H9 (cell line): ENCODE measurements around the gene L3MBTL4. TPM values are rescaled to one million over a fixed set of nuclear protein-coding genes. Genes with fewer than 3 reads are reported as not detected.

Experiments used
- DNase-seq: peaks from one replicate; pipeline ENCODE4 v3.0.0-alpha.2; 2017
- H2AFZ ChIP-seq: one replicate; pipeline ENCODE4 v1.6.1; 2013; ENCODE audit warnings: mild to moderate bottlenecking, low read length, control low read depth, moderate library complexity
- H2AK5ac ChIP-seq: 2 replicates; pipeline ENCODE4 v1.6.1; 2013; ENCODE audit warnings: low read length, control low read depth, mixed read lengths; ENCODE audit not compliant: insufficient read length
- H2BK120ac ChIP-seq: one replicate; pipeline ENCODE4 v1.6.1; 2013; ENCODE audit warnings: low read depth, mild to moderate bottlenecking, low read length, control low read depth, inconsistent platforms; ENCODE audit not compliant: poor library complexity, severe bottlenecking
- H2BK12ac ChIP-seq: 2 replicates; pipeline ENCODE4 v1.6.1; 2013; ENCODE audit warnings: low read length, control low read depth, mixed read lengths, low read depth; ENCODE audit not compliant: insufficient read length
- H2BK15ac ChIP-seq: 2 replicates; pipeline ENCODE4 v1.6.1; 2013; ENCODE audit warnings: low read depth, low read length, control low read depth
- H2BK20ac ChIP-seq: one replicate; pipeline ENCODE4 v1.6.1; 2013; ENCODE audit warnings: low read depth, mild to moderate bottlenecking, low read length, control low read depth, inconsistent platforms; ENCODE audit not compliant: poor library complexity, severe bottlenecking
- H2BK5ac ChIP-seq: 2 replicates; pipeline ENCODE4 v1.6.1; 2013; ENCODE audit warnings: low read length, control low read depth, mixed read lengths; ENCODE audit not compliant: insufficient read length
- H3K14ac ChIP-seq: 2 replicates; pipeline ENCODE4 v1.6.1; 2013; ENCODE audit warnings: low read length, control low read depth; ENCODE audit not compliant: insufficient read depth
- H3K18ac ChIP-seq: 2 replicates; pipeline ENCODE4 v1.6.1; 2013; ENCODE audit warnings: low read depth, mild to moderate bottlenecking, mixed read lengths, low read length, control low read depth; ENCODE audit not compliant: insufficient read length
- H3K23ac ChIP-seq: 2 replicates; pipeline ENCODE4 v1.6.1; 2013; ENCODE audit warnings: low read length, control low read depth, mixed read lengths, low read depth; ENCODE audit not compliant: insufficient read length
- H3K23me2 ChIP-seq: 2 replicates; pipeline ENCODE4 v1.6.1; 2013; ENCODE audit warnings: low read depth, mild to moderate bottlenecking, mixed read lengths, low read length, control low read depth; ENCODE audit not compliant: insufficient read length, poor library complexity, severe bottlenecking
- H3K27ac ChIP-seq: 2 replicates; pipeline ENCODE4 v1.5.1; 2013; ENCODE audit warnings: low read length, control low read depth, mixed read lengths, low read depth; ENCODE audit not compliant: insufficient read length
- H3K27me3 ChIP-seq: 2 replicates; pipeline ENCODE4 v1.6.1; 2013; ENCODE audit warnings: low read length, control low read depth, inconsistent platforms; ENCODE audit not compliant: insufficient read depth
- H3K4ac ChIP-seq: 2 replicates; pipeline ENCODE4 v1.6.1; 2013; ENCODE audit warnings: low read depth, mild to moderate bottlenecking, control low read depth, inconsistent platforms, low read length, moderate library complexity
- H3K4me1 ChIP-seq: 2 replicates; pipeline ENCODE4 v1.6.1; 2013; ENCODE audit warnings: low read length, control low read depth, inconsistent platforms; ENCODE audit not compliant: insufficient read depth
- H3K4me2 ChIP-seq: 2 replicates; pipeline ENCODE4 v1.6.1; 2013; ENCODE audit warnings: low read length, control low read depth, mixed read lengths; ENCODE audit not compliant: insufficient read length, insufficient read depth
- H3K56ac ChIP-seq: 2 replicates; pipeline ENCODE4 v1.6.1; 2013; ENCODE audit warnings: low read depth, mild to moderate bottlenecking, mixed read lengths, low read length, control low read depth; ENCODE audit not compliant: insufficient read length
- H3K79me1 ChIP-seq: 2 replicates; pipeline ENCODE4 v1.6.1; 2013; ENCODE audit warnings: low read depth, mild to moderate bottlenecking, moderate library complexity, low read length, control low read depth, inconsistent platforms; ENCODE audit not compliant: insufficient read depth, poor library complexity, severe bottlenecking
- H3K79me2 ChIP-seq: 2 replicates; pipeline ENCODE4 v1.6.1; 2013; ENCODE audit warnings: low read length, control low read depth, inconsistent platforms; ENCODE audit not compliant: insufficient read depth
- H3K9ac ChIP-seq: 2 replicates; pipeline ENCODE4 v1.6.1; 2013; ENCODE audit warnings: low read length, control low read depth, mixed read lengths; ENCODE audit not compliant: insufficient read length; ENCODE audit errors: extremely low read depth
- H3K9me3 ChIP-seq: one replicate; pipeline ENCODE4 v1.6.1; 2013; ENCODE audit warnings: low read depth, low read length, inconsistent platforms; ENCODE audit not compliant: control insufficient read depth
- H3T11ph ChIP-seq: one replicate; pipeline ENCODE4 v1.6.1; 2013; ENCODE audit warnings: mild to moderate bottlenecking, low read length, control low read depth, inconsistent platforms
- H4K20me1 ChIP-seq: one replicate; pipeline ENCODE4 v1.6.1; 2013; ENCODE audit not compliant: control insufficient read depth, insufficient read length, insufficient read depth
- H4K5ac ChIP-seq: 2 replicates; pipeline ENCODE4 v1.6.1; 2013; ENCODE audit warnings: low read depth, mild to moderate bottlenecking, mixed read lengths, low read length, control low read depth; ENCODE audit not compliant: insufficient read length
- H4K8ac ChIP-seq: replicated peaks from 2 replicates; pipeline ENCODE4 v1.6.1; 2013; ENCODE audit warnings: low read length, control low read depth, mixed read lengths, low read depth; ENCODE audit not compliant: insufficient read length
- H4K91ac ChIP-seq: 2 replicates; pipeline ENCODE4 v1.6.1; 2013; ENCODE audit warnings: low read depth, mild to moderate bottlenecking, moderate library complexity, mixed read lengths, low read length, control low read depth; ENCODE audit not compliant: insufficient read length
- H3K27ac Mint-ChIP-seq, 3 experiments: 2 replicates in 2 of 3; 3 replicates in 1 of 3; pipeline ENCODE4 v1.8.0; 2020 to 2021; ENCODE audit warnings: mixed read lengths in 3 of 3, mild to moderate bottlenecking in 1 of 3, moderate library complexity in 1 of 3
- H3K27me3 Mint-ChIP-seq: 2 replicates; pipeline ENCODE4 v1.8.0; 2021; ENCODE audit warnings: low read depth, mild to moderate bottlenecking, moderate library complexity, mixed read lengths
- H3K36me3 Mint-ChIP-seq, 3 experiments: 2 replicates in 2 of 3; 3 replicates in 1 of 3; pipeline ENCODE4 v1.8.0; 2020 to 2021; ENCODE audit warnings: low read depth in 3 of 3, mixed read lengths in 3 of 3; ENCODE audit not compliant: insufficient read depth in 1 of 3
- H3K4me1 Mint-ChIP-seq, 2 experiments: 2 replicates each; pipeline ENCODE4 v1.8.0; 2020; ENCODE audit warnings: mixed read lengths in 2 of 2
- H3K4me3 Mint-ChIP-seq, 2 experiments: 2 replicates in 1 of 2; 3 replicates in 1 of 2; pipeline ENCODE4 v1.8.0; 2020 to 2021; ENCODE audit warnings: mild to moderate bottlenecking in 2 of 2, mixed read lengths in 2 of 2, moderate library complexity in 1 of 2
- H3K9me3 Mint-ChIP-seq, 2 experiments: 2 replicates in 1 of 2; 3 replicates in 1 of 2; pipeline ENCODE4 v1.8.0; 2020; ENCODE audit warnings: mild to moderate bottlenecking in 2 of 2, mixed read lengths in 2 of 2, moderate library complexity in 1 of 2
- CTCF ChIP-seq: fragments of 200-600 bp; sonication (generic); conservative IDR thresholded peaks from 3 replicates; pipeline ENCODE4 v1.8.0; 2021; ENCODE audit warnings: antibody characterized with exemption, mild to moderate bottlenecking
- WGBS: extraction: QIAGEN DNeasy Blood & Tissue Kit; methylation state at CpG from one replicate; pipeline ENCODE4 v1.1.7; 2013; ENCODE audit warnings: missing lambda C conversion rate, low lambda C conversion rate, mixed read lengths; ENCODE audit not compliant: insufficient read length; ENCODE audit errors: extremely low coverage; 5-methylcytosine and 5-hydroxymethylcytosine counted together
- microRNA-seq: library from miRNA; unstranded; fragments of <30 nt; microRNA quantifications from one replicate; pipeline ENCODE4, GENCODE V29; 2020; ENCODE audit warnings: borderline microRNAs expressed
- total RNA-seq: library from RNA; stranded (reverse); gene quantifications from 2 replicates; pipeline ENCODE4 v1.2.1, GENCODE V29; 2021

L3MBTL4 gene
- total RNA-seq, 1 experiment from 2014 or later, result 1.9 TPM

- Histone ChIP-seq H3K4me1 (peaks cover 2% of the 10 kb centered on the region), H2BK120ac (no peak overlapping the region), H3K4ac (no peak overlapping the region), H3K9me3 (no peaks in the 10 kb centered on the region), H3K23ac (no peak overlapping the region), H2BK15ac (no peak overlapping the region), H2BK12ac (no peak overlapping the region), H3K79me1 (no peaks in the 10 kb centered on the region), H3K9ac (no peak overlapping the region), H3K27me3 (no peaks in the 10 kb centered on the region), H4K8ac (no peak overlapping the region), H2BK5ac (no peak overlapping the region), H3K14ac (no peak overlapping the region; the same call in 1 of the 2 replicates), H2AK5ac (no peak overlapping the region), H3K18ac (peak overlapping the region; percentile 17), H3T11ph (no peak overlapping the region), H4K91ac (no peak overlapping the region), H3K4me2 (no peak overlapping the region), H2AFZ (no peak overlapping the region), H2BK20ac (no peak overlapping the region), H4K20me1 (no peaks in the 10 kb centered on the region), H3K56ac (no peak overlapping the region), H4K5ac (no peak overlapping the region), H3K79me2 (no peaks in the 10 kb centered on the region), H3K27ac (no peak overlapping the region), H3K23me2 (no peaks in the 10 kb centered on the region)
- no peak for TF ChIP-seq CTCF
- Mint-ChIP-seq H3K4me1 (peaks cover 21 to 35% of the 10 kb centered on the region in 2 experiments), H3K27ac (no peak overlapping the region), H3K4me3 (no peak overlapping the region), H3K36me3 (no peaks in the 10 kb centered on the region), H3K27me3 (no peaks in the 10 kb centered on the region), H3K9me3 (no peaks in the 10 kb centered on the region)
- no peak for DNase-seq
- WGBS, result no CpG with 5 or more reads among the region's 2 CpGs
Observed at GRCh38 chr18:5909125-5909524, 505.6 kb downstream of the L3MBTL4 start.

Small RNA genes lying within 50 kb of the gene (microRNA-seq; reads per million reads assigned to microRNA genes)
- gene MIR4317, result not detected
